IMR-90 (cell line): ENCODE data around the gene DUSP3.

Source experiments
- FOS ChIP-seq: fragments of 150-350 bp; IDR thresholded peaks from 2 replicates; pipeline ENCODE4 v1.6.1; 2016; ENCODE audit warnings: low read depth, low read length
- POLR2A ChIP-seq: IDR thresholded peaks from 2 replicates; pipeline ENCODE4 v1.6.1; 2012; ENCODE audit warnings: mild to moderate bottlenecking, low read depth, low read length
- SMC3 ChIP-seq: fragments of 150-350 bp; IDR thresholded peaks from 2 replicates; pipeline ENCODE4 v1.6.1; 2016; ENCODE audit warnings: low read depth, mild to moderate bottlenecking, antibody characterized with exemption, low read length, moderate library complexity
- TF ChIP-seq, protein P1 (sequence below): conservative IDR thresholded peaks from 2 replicates; pipeline ENCODE4 v1.5.1; 2012; ENCODE audit warnings: mild to moderate bottlenecking, low read depth, low read length, improper control_type of control experiment

DNA sequence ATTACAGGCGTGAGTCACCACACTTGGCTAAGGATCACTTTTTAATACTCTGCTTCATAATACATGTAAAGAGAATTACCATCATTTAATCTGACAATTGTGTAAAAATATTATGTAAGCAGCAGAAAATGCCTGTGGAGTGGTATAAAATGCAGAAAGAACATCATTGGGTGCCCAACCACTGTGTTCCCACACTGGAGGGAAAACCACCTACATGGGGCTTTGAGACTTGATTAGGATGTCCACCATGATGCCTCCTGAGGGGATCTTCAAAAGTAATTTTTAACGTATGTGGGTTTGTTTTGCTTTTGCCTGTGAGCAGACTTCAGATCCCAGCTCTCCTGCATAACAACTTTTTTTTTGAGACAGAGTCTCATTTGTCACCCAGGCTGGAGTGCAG lies 20.3 kb upstream of the DUSP3 start:
- TF ChIP-seq, protein P1, sequence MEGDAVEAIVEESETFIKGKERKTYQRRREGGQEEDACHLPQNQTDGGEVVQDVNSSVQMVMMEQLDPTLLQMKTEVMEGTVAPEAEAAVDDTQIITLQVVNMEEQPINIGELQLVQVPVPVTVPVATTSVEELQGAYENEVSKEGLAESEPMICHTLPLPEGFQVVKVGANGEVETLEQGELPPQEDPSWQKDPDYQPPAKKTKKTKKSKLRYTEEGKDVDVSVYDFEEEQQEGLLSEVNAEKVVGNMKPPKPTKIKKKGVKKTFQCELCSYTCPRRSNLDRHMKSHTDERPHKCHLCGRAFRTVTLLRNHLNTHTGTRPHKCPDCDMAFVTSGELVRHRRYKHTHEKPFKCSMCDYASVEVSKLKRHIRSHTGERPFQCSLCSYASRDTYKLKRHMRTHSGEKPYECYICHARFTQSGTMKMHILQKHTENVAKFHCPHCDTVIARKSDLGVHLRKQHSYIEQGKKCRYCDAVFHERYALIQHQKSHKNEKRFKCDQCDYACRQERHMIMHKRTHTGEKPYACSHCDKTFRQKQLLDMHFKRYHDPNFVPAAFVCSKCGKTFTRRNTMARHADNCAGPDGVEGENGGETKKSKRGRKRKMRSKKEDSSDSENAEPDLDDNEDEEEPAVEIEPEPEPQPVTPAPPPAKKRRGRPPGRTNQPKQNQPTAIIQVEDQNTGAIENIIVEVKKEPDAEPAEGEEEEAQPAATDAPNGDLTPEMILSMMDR = no peak
- TF ChIP-seq FOS = no peak
- TF ChIP-seq SMC3 = no peak
- no peak for TF ChIP-seq POLR2A
